Neural cell (in vitro differentiated cells): ENCODE results near the gene TAS2R1. TPM values are rescaled to one million over a fixed set of nuclear protein-coding genes. Genes with fewer than 3 reads are reported as not detected.

Experiments
- H2AFZ ChIP-seq: fragments of 200-600, 300-800 bp; sonication (generic), shearing (Covaris generic); 2 replicates; pipeline ENCODE4 v1.6.0; 2014; ENCODE audit warnings: low read depth, mild to moderate bottlenecking, antibody characterized with exemption, low read length, moderate library complexity
- H3F3A ChIP-seq: fragments of 200-600 bp; shearing (Covaris generic); 2 replicates; pipeline ENCODE4 v1.6.1; 2016; ENCODE audit warnings: mild to moderate bottlenecking, moderate library complexity, mixed read lengths, antibody characterized with exemption, low read length; ENCODE audit not compliant: insufficient read depth, poor library complexity, severe bottlenecking
- H3K27ac ChIP-seq: fragments of 200-600, 300-800 bp; sonication (generic), shearing (Covaris generic); 2 replicates; pipeline ENCODE4 v1.5.1; 2014; ENCODE audit warnings: mild to moderate bottlenecking, low read length, moderate library complexity
- H3K27me3 ChIP-seq: fragments of 300-800, 200-600 bp; sonication (generic), shearing (Covaris generic); 2 replicates; pipeline ENCODE4 v1.6.0; 2014; ENCODE audit warnings: mild to moderate bottlenecking, low read depth, low read length, moderate library complexity; ENCODE audit not compliant: insufficient read depth
- H3K36me3 ChIP-seq: fragments of 300-800, 200-600 bp; sonication (generic), shearing (Covaris generic); 2 replicates; pipeline ENCODE4 v1.5.1; 2014; ENCODE audit warnings: mild to moderate bottlenecking, antibody characterized with exemption, low read length, moderate library complexity; ENCODE audit not compliant: insufficient read depth
- H3K4me2 ChIP-seq: fragments of 300-800, 200-600 bp; sonication (generic), shearing (Covaris generic); 2 replicates; pipeline ENCODE4 v1.6.0; 2014; ENCODE audit warnings: mild to moderate bottlenecking, low read length
- H3K4me3 ChIP-seq: fragments of 300-800, 200-600 bp; sonication (generic), shearing (Covaris generic); 2 replicates; pipeline ENCODE4 v1.5.1; 2014; ENCODE audit warnings: mild to moderate bottlenecking, low read length, moderate library complexity
- H3K79me2 ChIP-seq: fragments of 200-600 bp; shearing (Covaris generic); replicated peaks from 2 replicates; pipeline ENCODE4 v1.6.0; 2014; ENCODE audit warnings: mild to moderate bottlenecking, low read length, moderate library complexity; ENCODE audit not compliant: insufficient read depth
- H3K9ac ChIP-seq: fragments of 300-800, 200-600 bp; sonication (generic), shearing (Covaris generic); 2 replicates; pipeline ENCODE4 v1.6.1; 2016; ENCODE audit warnings: mild to moderate bottlenecking, low read length, mixed read lengths
- H3K9me2 ChIP-seq: fragments of 200-600 bp; shearing (Covaris generic); 2 replicates; pipeline ENCODE4 v1.6.1; 2016; ENCODE audit warnings: mild to moderate bottlenecking, low read length, mixed read lengths; ENCODE audit not compliant: insufficient read depth
- H3K9me3 ChIP-seq: fragments of 200-600, 300-800 bp; sonication (generic), shearing (Covaris generic); 2 replicates; pipeline ENCODE4 v1.6.1; 2016; ENCODE audit warnings: mild to moderate bottlenecking, mixed run types, low read length, moderate library complexity, mixed read lengths
- H4K20me1 ChIP-seq: fragments of 200-600 bp; shearing (Covaris generic); 2 replicates; pipeline ENCODE4 v1.6.1; 2016; ENCODE audit warnings: mild to moderate bottlenecking, mixed run types; ENCODE audit not compliant: insufficient read depth
- CTCF ChIP-seq: fragments of 450-650 bp; IDR thresholded peaks from 2 replicates; pipeline ENCODE4 v1.5.1; 2014; ENCODE audit warnings: antibody characterized with exemption, mild to moderate bottlenecking, moderate library complexity; ENCODE audit not compliant: poor library complexity, severe bottlenecking
- EP300 ChIP-seq: fragments of 450-650 bp; conservative IDR thresholded peaks from 2 replicates; pipeline ENCODE4 v1.6.1; 2014; ENCODE audit warnings: antibody characterized with exemption, mild to moderate bottlenecking, moderate library complexity; ENCODE audit not compliant: poor library complexity, severe bottlenecking
- EZH2 ChIP-seq: fragments of 200-600, 300-800 bp; shearing (Covaris generic), sonication (generic); IDR thresholded peaks from 2 replicates; pipeline ENCODE4 v1.6.1; 2014; ENCODE audit warnings: antibody characterized with exemption, low read length, borderline replicate concordance, mild to moderate bottlenecking; ENCODE audit not compliant: insufficient read depth, poor library complexity, severe bottlenecking
- MXI1 ChIP-seq: fragments of 450-650 bp; conservative IDR thresholded peaks from 2 replicates; pipeline ENCODE4 v1.6.1; 2014; ENCODE audit warnings: antibody characterized with exemption, mild to moderate bottlenecking; ENCODE audit not compliant: poor library complexity, severe bottlenecking
- POLR2AphosphoS5 ChIP-seq: IDR thresholded peaks from 2 replicates; pipeline ENCODE4 v1.6.1; 2012
- RAD21 ChIP-seq: fragments of 450-650 bp; conservative IDR thresholded peaks from 2 replicates; pipeline ENCODE4 v1.6.1; 2014; ENCODE audit warnings: antibody characterized with exemption, mild to moderate bottlenecking, moderate library complexity
- REST ChIP-seq: IDR thresholded peaks from 2 replicates; pipeline ENCODE4 v1.6.1; 2012; ENCODE audit warnings: borderline replicate concordance
- SMC3 ChIP-seq: fragments of 450-650 bp; conservative IDR thresholded peaks from 2 replicates; pipeline ENCODE4 v1.6.1; 2014; ENCODE audit warnings: antibody characterized with exemption, mild to moderate bottlenecking, moderate library complexity; ENCODE audit not compliant: poor library complexity
- TAF1 ChIP-seq: IDR thresholded peaks from 2 replicates; pipeline ENCODE4 v1.6.1; 2012; ENCODE audit warnings: low read depth
- polyA plus RNA-seq: library from polyadenylated mRNA; depleted of rRNA; stranded (reverse); fragments of >200 nt; gene quantifications from 2 replicates; pipeline ENCODE4 v1.2.3, GENCODE V29; 2014

The TAS2R1 gene
- polyA plus RNA-seq, 1 donor from 2014 or later = 0.41 TPM

- no peak for TF ChIP-seq EZH2
- TF ChIP-seq TAF1 = no peak
- no peak for TF ChIP-seq MXI1
- TF ChIP-seq SMC3 = no peak
- no peak for TF ChIP-seq RAD21
- no peak for TF ChIP-seq POLR2AphosphoS5
- TF ChIP-seq REST = no peak
- TF ChIP-seq CTCF = no peak
- TF ChIP-seq EP300 = no peak
- H3K79me2 ChIP-seq = no peaks in the 10 kb centered on the region
- no peaks in the 10 kb centered on the region for H3F3A ChIP-seq
- H3K9ac ChIP-seq = no peak overlapping the region
- no peak overlapping the region for H3K27ac ChIP-seq
- no peaks in the 10 kb centered on the region for H3K9me2 ChIP-seq
- H3K4me2 ChIP-seq = no peak overlapping the region
- H3K4me3 ChIP-seq = no peak overlapping the region
- H2AFZ ChIP-seq = no peak overlapping the region
- no peaks in the 10 kb centered on the region for H3K9me3 ChIP-seq
- no peaks in the 10 kb centered on the region for H3K27me3 ChIP-seq
- H3K36me3 ChIP-seq = no peaks in the 10 kb centered on the region
- no peaks in the 10 kb centered on the region for H4K20me1 ChIP-seq
These were observed 33.3 kb downstream of the TAS2R1 start for GRCh38 chr5:9596824-9597223.

GRCh38 chr5:9596171-9596780, 33.9 kb downstream of the TAS2R1 start:
- Histone ChIP-seq H3K9me2 (no peaks in the 10 kb centered on the region), H3K9ac (no peak overlapping the region), H3K4me3 (no peak overlapping the region), H2AFZ (no peak overlapping the region), H4K20me1 (no peaks in the 10 kb centered on the region), H3K4me2 (no peak overlapping the region), H3F3A (no peaks in the 10 kb centered on the region), H3K27me3 (no peaks in the 10 kb centered on the region), H3K9me3 (no peaks in the 10 kb centered on the region), H3K36me3 (no peaks in the 10 kb centered on the region), H3K27ac (no peak overlapping the region), H3K79me2 (no peaks in the 10 kb centered on the region)
- TF ChIP-seq CTCF (no peak), POLR2AphosphoS5 (no peak), SMC3 (no peak), REST (no peak), TAF1 (no peak), EZH2 (no peak), EP300 (no peak), RAD21 (no peak), MXI1 (no peak)
